IPS DF 6.9 (cell line): ENCODE results near the gene MLPH.

Source experiments
- DNase-seq: peaks from one replicate; pipeline ENCODE4 v3.0.0-alpha.2; 2013; ENCODE audit warnings: low read depth, low spot score
- H3K27ac ChIP-seq: one replicate; pipeline ENCODE4 v1.5.1; 2013; ENCODE audit warnings: low read length, control low read depth
- H3K27me3 ChIP-seq: 2 replicates; pipeline ENCODE4 v1.6.1; 2013; ENCODE audit warnings: mild to moderate bottlenecking, low read length; ENCODE audit not compliant: control insufficient read depth, insufficient read depth
- H3K36me3 ChIP-seq: 2 replicates; pipeline ENCODE4 v1.6.1; 2013; ENCODE audit warnings: low read length; ENCODE audit not compliant: control insufficient read depth, insufficient read depth
- H3K4me1 ChIP-seq: 2 replicates; pipeline ENCODE4 v1.6.1; 2013; ENCODE audit warnings: low read length; ENCODE audit not compliant: control insufficient read depth, insufficient read depth
- H3K4me3 ChIP-seq: 2 replicates; pipeline ENCODE4 v1.5.1; 2013; ENCODE audit warnings: mild to moderate bottlenecking, low read length
- H3K9me3 ChIP-seq: 2 replicates; pipeline ENCODE4 v1.6.1; 2013; ENCODE audit warnings: low read length, inconsistent platforms; ENCODE audit not compliant: control insufficient read depth, insufficient read depth
- WGBS: extraction: QIAGEN DNeasy Blood & Tissue Kit; methylation state at CpG from one replicate; pipeline ENCODE4 v1.1.7; 2013; ENCODE audit warnings: mixed read lengths, missing lambda C conversion rate; ENCODE audit not compliant: insufficient read length, insufficient coverage; 5-methylcytosine and 5-hydroxymethylcytosine counted together

The MLPH gene

DNA sequence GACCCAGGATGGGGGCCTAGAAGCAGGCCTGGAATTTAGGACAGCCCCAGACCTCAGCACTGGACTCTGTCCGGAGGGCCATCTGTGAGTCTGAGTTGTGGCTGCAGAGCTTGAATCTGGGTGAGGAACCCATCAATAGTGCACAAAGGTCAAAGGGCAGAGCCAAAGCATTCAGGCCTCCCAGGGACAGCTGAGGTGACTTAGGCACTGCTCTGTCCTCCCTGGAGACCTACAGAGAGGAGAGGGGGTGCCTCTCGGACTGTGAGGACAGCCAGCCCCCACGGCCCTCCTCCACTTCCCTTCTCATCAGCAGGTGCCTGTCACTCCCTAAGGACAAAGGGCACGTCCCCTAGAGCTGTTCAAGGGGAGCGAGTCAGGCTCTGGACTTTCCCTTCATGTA lies 54.2 kb downstream of the MLPH start:
- no peaks in the 10 kb centered on the region for H3K36me3 ChIP-seq
- WGBS, result no CpG with 5 or more reads among the region's 5 CpGs

DNA sequence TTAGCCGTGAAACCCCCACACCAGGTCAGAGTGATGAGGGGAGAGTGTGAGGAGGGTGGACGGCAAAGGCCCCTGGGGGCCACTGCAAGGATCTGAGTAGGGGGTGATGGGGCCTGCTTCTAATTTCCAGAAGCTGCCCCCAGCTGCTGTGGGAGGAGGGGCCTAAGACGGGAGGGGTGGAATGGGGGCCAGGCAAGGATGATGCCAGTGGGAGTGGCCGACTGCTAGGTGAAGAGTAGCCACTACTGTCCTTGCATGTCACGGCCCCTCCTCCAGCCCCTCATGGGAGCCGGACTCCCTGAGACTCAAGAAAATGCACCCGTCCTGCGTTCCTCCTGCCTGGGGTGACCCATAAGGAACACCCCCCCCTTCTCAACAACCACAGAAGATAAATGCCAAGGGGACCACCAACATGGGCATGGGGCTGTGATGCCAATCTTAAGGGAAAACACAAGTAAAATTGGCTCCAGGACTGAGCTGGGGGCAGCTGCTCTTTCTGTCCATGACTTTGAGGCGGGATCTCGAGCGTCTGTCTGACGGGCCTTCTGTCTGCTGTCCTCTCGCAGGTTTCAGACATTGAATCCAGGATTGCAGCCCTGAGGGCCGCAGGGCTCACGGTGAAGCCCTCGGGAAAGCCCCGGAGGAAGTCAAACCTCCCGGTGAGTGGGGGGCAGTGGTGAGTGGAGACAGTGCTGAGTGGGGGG lies 55.1 kb downstream of the MLPH start:
- Histone ChIP-seq H3K27ac (no peak overlapping the region), H3K9me3 (no peaks in the 10 kb centered on the region), H3K27me3 (no peaks in the 10 kb centered on the region), H3K4me1 (no peaks in the 10 kb centered on the region), H3K4me3 (no peak overlapping the region; the same call in 1 of the 2 replicates), H3K36me3 (no peaks in the 10 kb centered on the region)
- DNase-seq, result no peak
- WGBS, result no CpG with 5 or more reads among the region's 18 CpGs

More for the DNA sequence above, 54.2 kb downstream of the MLPH start:
- H3K27me3 ChIP-seq, result no peaks in the 10 kb centered on the region
- no peaks in the 10 kb centered on the region for H3K9me3 ChIP-seq
- no peak overlapping the region for H3K27ac ChIP-seq
- DNase-seq, result no peak
- no peaks in the 10 kb centered on the region for H3K4me1 ChIP-seq
- no peak overlapping the region for H3K4me3 ChIP-seq

DNA sequence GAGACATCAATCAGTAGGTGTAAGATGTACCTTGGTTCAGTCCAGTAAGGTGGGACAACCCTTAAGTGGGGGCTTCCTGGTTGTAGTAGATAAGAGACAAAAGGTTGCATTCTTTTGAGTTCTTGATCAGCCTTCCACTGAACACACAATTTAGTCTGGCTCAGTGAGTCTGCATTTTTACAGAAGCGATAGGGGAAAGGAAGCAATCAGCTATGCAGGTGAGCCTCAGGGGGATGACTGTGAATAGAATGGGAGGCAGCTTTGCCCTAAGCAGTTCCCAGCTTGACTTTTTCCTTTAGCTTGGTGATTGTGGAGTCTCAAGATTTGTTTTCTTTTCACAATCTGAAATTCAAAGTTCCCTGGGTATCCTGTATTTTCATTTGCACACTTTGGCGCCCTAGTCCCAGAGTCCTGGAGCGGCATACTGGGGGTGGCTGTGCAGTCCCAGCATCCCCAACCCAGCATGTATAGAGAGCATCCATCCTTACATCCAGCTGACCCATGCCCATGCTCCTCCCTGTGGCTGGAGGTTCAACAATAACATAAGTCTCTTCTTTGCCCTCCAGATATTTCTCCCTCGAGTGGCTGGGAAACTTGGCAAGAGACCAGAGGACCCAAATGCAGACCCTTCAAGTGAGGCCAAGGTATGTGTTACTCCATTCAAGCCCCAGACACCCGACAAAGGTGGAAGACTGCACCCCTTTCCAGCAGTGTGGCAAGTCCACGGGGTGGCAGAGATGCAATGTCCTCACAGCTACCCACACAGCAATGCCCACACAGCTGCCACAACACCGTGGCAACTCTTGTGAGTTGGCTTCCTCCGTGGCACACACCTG lies 59.2 kb downstream of the MLPH start:
- DNase-seq, result no peak
- H3K4me1 ChIP-seq, result no peaks in the 10 kb centered on the region

GRCh38 chr2:237546876-237547395 lies 59.9 kb downstream of the MLPH start:
- Histone ChIP-seq H3K4me1 (no peaks in the 10 kb centered on the region), H3K9me3 (no peaks in the 10 kb centered on the region)

More for the DNA sequence above, 59.2 kb downstream of the MLPH start:
- Histone ChIP-seq H3K4me3 (no peak overlapping the region), H3K27ac (no peak overlapping the region), H3K36me3 (peaks cover 2% of the 10 kb centered on the region; the same call in 1 of the 2 replicates), H3K27me3 (no peaks in the 10 kb centered on the region), H3K9me3 (no peaks in the 10 kb centered on the region)
- WGBS, result no CpG with 5 or more reads among the region's 8 CpGs

GRCh38 chr2:237547841-237548416 lies 60.9 kb downstream of the MLPH start:
- Histone ChIP-seq H3K4me3 (no peak overlapping the region), H3K9me3 (no peaks in the 10 kb centered on the region), H3K36me3 (peaks cover 2% of the 10 kb centered on the region; the same call in 1 of the 2 replicates), H3K27me3 (no peaks in the 10 kb centered on the region), H3K27ac (no peak overlapping the region), H3K4me1 (no peaks in the 10 kb centered on the region)
- no CpG with 5 or more reads among the region's 11 CpGs for WGBS
- no peak for DNase-seq

More at GRCh38 chr2:237546876-237547395, 59.9 kb downstream of the MLPH start:
- peaks cover 2% of the 10 kb centered on the region; the same call in 1 of the 2 replicates for H3K36me3 ChIP-seq
- no peak overlapping the region for H3K27ac ChIP-seq
- DNase-seq, result no peak
- H3K4me3 ChIP-seq, result no peak overlapping the region
- WGBS, result no CpG with 5 or more reads among the region's 13 CpGs
- H3K27me3 ChIP-seq, result no peaks in the 10 kb centered on the region

GRCh38 chr2:237549216-237549615 lies 62.2 kb downstream of the MLPH start:
- H3K36me3 ChIP-seq, result peaks cover 2% of the 10 kb centered on the region; the same call in 1 of the 2 replicates

DNA sequence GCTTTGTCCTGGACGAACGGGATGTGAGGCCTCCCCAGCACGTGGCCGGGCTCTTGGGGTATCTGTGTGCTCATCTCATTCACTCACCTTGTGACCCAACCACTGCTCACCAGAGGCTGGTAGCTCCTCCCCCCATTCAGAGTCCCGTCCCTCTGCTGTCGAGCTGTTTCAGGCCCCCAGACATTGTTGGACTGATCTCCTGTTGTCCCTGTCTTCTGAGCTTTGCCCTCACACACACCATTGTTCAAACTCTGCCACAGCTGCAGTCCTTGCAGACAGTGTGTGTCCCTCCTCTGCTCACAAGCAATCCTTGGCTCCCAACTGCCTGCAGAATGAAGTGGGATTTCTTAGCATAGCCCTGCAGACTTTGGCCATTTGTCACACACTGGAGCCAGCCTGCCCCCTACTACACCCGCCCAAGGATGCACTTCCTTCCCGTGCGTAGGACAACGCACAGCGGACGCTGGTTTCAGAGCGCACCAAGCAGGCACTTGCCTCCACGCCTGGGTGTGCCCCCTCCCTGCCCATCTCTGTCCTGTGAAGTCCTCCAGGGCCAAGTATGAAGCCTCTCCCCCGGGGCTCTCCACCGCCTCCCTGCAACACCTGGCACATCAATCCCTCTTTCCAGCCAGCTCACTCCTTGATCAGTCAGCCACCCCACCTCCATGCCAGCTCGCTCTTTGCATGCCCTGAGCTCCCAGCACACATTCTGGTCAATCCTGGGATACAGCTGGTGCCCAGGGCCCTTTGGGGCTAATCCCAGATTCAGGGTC lies 62.8 kb downstream of the MLPH start:
- Histone ChIP-seq H3K27me3 (no peaks in the 10 kb centered on the region), H3K4me3 (no peak overlapping the region), H3K27ac (no peak overlapping the region), H3K36me3 (peaks cover 2% of the 10 kb centered on the region; the same call in 1 of the 2 replicates), H3K4me1 (no peaks in the 10 kb centered on the region), H3K9me3 (no peaks in the 10 kb centered on the region)
- no CpG with 5 or more reads among the region's 17 CpGs for WGBS
- DNase-seq, result no peak

More at GRCh38 chr2:237549216-237549615, 62.2 kb downstream of the MLPH start:
- Histone ChIP-seq H3K27me3 (no peaks in the 10 kb centered on the region), H3K4me1 (no peaks in the 10 kb centered on the region), H3K9me3 (no peaks in the 10 kb centered on the region), H3K27ac (no peak overlapping the region), H3K4me3 (no peak overlapping the region)
- no peak for DNase-seq
- no CpG with 5 or more reads among the region's 8 CpGs for WGBS

DNA sequence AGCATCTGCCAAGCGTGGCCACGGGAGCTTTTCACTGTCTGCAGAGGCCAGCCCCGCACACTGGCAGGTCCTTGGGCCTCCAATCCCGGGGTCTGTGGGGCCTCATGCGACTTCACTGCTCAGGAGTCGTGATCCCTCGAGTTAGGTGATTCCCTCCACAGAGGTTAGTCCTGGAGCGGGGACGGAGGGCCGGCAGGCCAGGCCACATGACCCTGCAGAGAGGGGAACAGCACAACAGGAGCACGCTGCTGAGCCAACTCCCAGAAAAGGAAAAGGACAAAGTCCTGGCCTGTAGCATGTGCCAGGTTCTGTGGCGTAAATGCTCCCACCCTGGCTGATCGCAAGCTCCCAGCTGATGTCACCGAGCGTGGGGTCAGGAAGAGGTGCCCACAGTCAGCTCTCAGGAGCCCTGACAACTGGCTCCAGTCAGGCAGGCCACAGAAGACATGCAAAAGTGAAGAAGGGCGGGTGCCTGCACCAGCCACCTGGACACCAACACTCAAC lies 64.1 kb downstream of the MLPH start:
- WGBS, result no CpG with 5 or more reads among the region's 16 CpGs
- Histone ChIP-seq H3K27ac (no peak overlapping the region), H3K36me3 (peaks cover 2% of the 10 kb centered on the region; the same call in 1 of the 2 replicates)

GRCh38 chr2:237552908-237553307 lies 65.9 kb downstream of the MLPH start:
- no CpG with 5 or more reads among the region's 6 CpGs for WGBS
- Histone ChIP-seq H3K27me3 (no peaks in the 10 kb centered on the region), H3K27ac (no peak overlapping the region), H3K9me3 (peaks cover 2% of the 10 kb centered on the region; the same call in 1 of the 2 replicates), H3K36me3 (peaks cover 2% of the 10 kb centered on the region; the same call in 1 of the 2 replicates), H3K4me3 (no peak overlapping the region), H3K4me1 (no peaks in the 10 kb centered on the region)
- no peak for DNase-seq

More for the DNA sequence above, 64.1 kb downstream of the MLPH start:
- H3K9me3 ChIP-seq, result peaks cover 2% of the 10 kb centered on the region; the same call in 1 of the 2 replicates
- no peak for DNase-seq
- H3K27me3 ChIP-seq, result no peaks in the 10 kb centered on the region
- no peak overlapping the region for H3K4me3 ChIP-seq
- no peaks in the 10 kb centered on the region for H3K4me1 ChIP-seq
